Panc1 (cell line): ENCODE data around the gene NTN5. TPM values are rescaled to one million over a fixed set of nuclear protein-coding genes. Genes with fewer than 3 reads are reported as not detected.

ENCODE experiments used
- ATAC-seq: fragments of 200-7000 bp; cut with Tn5 transposase; 2 replicates; pipeline ENCODE4 v1.9.1; 2020; ENCODE audit warnings: mild to moderate bottlenecking, moderate library complexity
- BruUV-seq: library from RNA; stranded (reverse); fragments of 400-500 nt; replicated peaks from 2 replicates; lab custom pipeline; 2021; lab: Mats Ljungman, UMichigan
- CTCF ChIA-PET: fragments of 300-600 bp; sonication (Branson Sonifier 250); formaldehyde crosslinking; loops from one replicate; lab custom pipeline; 2022; ENCODE audit warnings: antibody characterized with exemption; lab: Charles Lee
- POLR2A ChIA-PET: fragments of 300-600 bp; sonication (Branson Sonifier 250); formaldehyde crosslinking; loops from one replicate; lab custom pipeline; 2022; ENCODE audit warnings: antibody characterized with exemption; lab: Charles Lee
- DNase-seq: peaks from one replicate; pipeline ENCODE4 v3.0.0-alpha.2; 2010; ENCODE audit warnings: low read depth, low spot score
- H3K27ac ChIP-seq: 2 replicates; pipeline ENCODE4 v1.5.1; 2011; ENCODE audit warnings: mild to moderate bottlenecking, low read length, inconsistent platforms
- H3K27me3 ChIP-seq: fragments of 200-500 bp; sonication (Bioruptor generic); 2 replicates; pipeline ENCODE4 v1.6.0; 2014; ENCODE audit warnings: low read length, inconsistent platforms; ENCODE audit not compliant: control insufficient read depth, insufficient read depth
- H3K36me3 ChIP-seq: fragments of 200-500 bp; sonication (Bioruptor generic); 2 replicates; pipeline ENCODE4 v1.5.1; 2014; ENCODE audit warnings: inconsistent platforms, mild to moderate bottlenecking, low read length, moderate library complexity; ENCODE audit not compliant: control insufficient read depth, insufficient read depth
- H3K4me1 ChIP-seq: 2 replicates; pipeline ENCODE4 v1.5.1; 2011; ENCODE audit warnings: inconsistent platforms, mild to moderate bottlenecking, low read length, moderate library complexity; ENCODE audit not compliant: control insufficient read depth, insufficient read depth
- H3K4me3 ChIP-seq, 2 experiments: 2 replicates each; pipeline ENCODE4 v1.5.1; 2011 to 2012; ENCODE audit warnings: low read depth in 2 of 2, low read length in 2 of 2, mild to moderate bottlenecking in 2 of 2, inconsistent platforms in 1 of 2, moderate library complexity in 1 of 2
- H3K9me3 ChIP-seq: fragments of 200-500 bp; sonication (Bioruptor generic); 2 replicates; pipeline ENCODE4 v1.5.1; 2014; ENCODE audit warnings: low read depth, mild to moderate bottlenecking, inconsistent platforms, low read length, moderate library complexity; ENCODE audit not compliant: control insufficient read depth, insufficient read depth
- POLR2AphosphoS5 ChIP-seq: IDR thresholded peaks from 2 replicates; pipeline ENCODE4 v1.6.1; 2012; ENCODE audit warnings: mild to moderate bottlenecking, low read depth, low read length, moderate library complexity
- SIN3A ChIP-seq: IDR thresholded peaks from 2 replicates; pipeline ENCODE4 v1.6.1; 2012; ENCODE audit warnings: low read depth, mild to moderate bottlenecking, low read length, moderate library complexity, borderline replicate concordance; ENCODE audit not compliant: insufficient read depth
- TCF7L2 ChIP-seq: IDR thresholded peaks from 2 replicates; pipeline ENCODE4 v1.6.1; 2011; ENCODE audit warnings: mild to moderate bottlenecking, low read depth, low read length, inconsistent platforms
- in situ Hi-C: cut with HindIII; loops from 2 replicates; pipeline ENCODE4 v1.10.0; 2016; ENCODE audit warnings: low sequenced_read_pairs, low pct_unique_long_range_greater_than_20kb
- intact Hi-C: fragments of 100-400 bp; cut with micrococcal nuclease; formaldehyde crosslinking; loops from one replicate; pipeline ENCODE4 v1.10.0; 2022; ENCODE audit not compliant: unreplicated experiment
- total RNA-seq: library from RNA; stranded (reverse); gene quantifications from one replicate; pipeline ENCODE4 v1.2.1, GENCODE V29; 2021; ENCODE audit not compliant: unreplicated experiment
- TF ChIP-seq, protein P1 (sequence below), 2 experiments: IDR thresholded peaks; 2 replicates each; pipeline ENCODE4 v1.6.1; 2011 to 2012; ENCODE audit warnings: low read depth in 2 of 2, control low read depth in 1 of 2, low read length in 1 of 2, mild to moderate bottlenecking in 1 of 2, moderate library complexity in 1 of 2; ENCODE audit not compliant: insufficient read depth in 1 of 2
- TF ChIP-seq, protein P2 (sequence below): fragments of 450-650 bp; IDR thresholded peaks from 2 replicates; pipeline ENCODE4 v1.5.1; 2017; ENCODE audit warnings: mild to moderate bottlenecking

The NTN5 gene
- total RNA-seq, 1 experiment from 2014 or later: 0.23 TPM

DNA sequence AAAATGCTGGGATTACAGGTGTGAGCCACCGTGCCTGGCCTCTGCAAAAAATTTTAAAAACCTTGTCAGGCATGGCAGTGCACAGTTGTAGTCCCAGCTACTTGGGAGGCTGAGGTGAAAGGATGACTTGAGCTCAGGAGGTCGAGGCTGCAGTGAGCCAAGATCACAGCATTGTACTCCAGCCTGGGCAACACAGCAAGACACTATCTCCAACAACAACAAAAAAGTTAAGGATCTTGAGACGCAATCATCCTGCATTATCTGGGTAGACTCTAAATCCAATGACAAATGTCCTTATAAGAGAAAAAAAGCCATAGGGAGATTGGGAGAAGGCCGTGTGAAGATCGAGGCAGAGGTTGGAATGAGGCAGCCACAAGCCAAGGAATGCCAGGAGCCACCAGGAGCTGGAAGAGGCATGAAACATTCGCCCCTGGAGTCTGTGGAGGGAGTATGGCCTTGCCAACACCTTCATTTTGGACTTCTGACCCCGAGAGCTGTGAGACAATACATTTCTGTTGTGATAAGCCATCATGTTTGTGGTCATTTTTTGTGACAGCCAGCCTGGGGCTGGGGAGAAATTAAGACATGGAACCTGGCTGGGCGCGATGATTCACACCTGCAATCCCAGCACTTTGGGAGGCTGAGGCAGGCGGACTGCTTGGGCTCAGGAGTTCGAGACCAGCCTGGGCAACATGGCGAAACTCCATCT, 21.7 kb downstream of the NTN5 start:
- no TSS peak for BruUV-seq
- Histone ChIP-seq H3K27me3 (no peaks in the 10 kb centered on the region), H3K36me3 (no peaks in the 10 kb centered on the region), H3K4me1 (peaks cover 2% of the 10 kb centered on the region; the same call in 1 of the 2 replicates), H3K27ac (no peak overlapping the region), H3K4me3 (no peak overlapping the region), H3K9me3 (no peaks in the 10 kb centered on the region)
- intact Hi-C loops: no loop called here
- DNase-seq (no peak), ATAC-seq (no peak)
- CTCF ChIA-PET: no interaction called here
- POLR2A ChIA-PET: interaction anchor here (0.6 kb wide), 1 partner anchor 120 kb away, joined by 5 read pairs; no protein-coding TSS in a partner anchor
- TF ChIP-seq SIN3A: no peak
- in situ Hi-C loops: no loop called here

DNA sequence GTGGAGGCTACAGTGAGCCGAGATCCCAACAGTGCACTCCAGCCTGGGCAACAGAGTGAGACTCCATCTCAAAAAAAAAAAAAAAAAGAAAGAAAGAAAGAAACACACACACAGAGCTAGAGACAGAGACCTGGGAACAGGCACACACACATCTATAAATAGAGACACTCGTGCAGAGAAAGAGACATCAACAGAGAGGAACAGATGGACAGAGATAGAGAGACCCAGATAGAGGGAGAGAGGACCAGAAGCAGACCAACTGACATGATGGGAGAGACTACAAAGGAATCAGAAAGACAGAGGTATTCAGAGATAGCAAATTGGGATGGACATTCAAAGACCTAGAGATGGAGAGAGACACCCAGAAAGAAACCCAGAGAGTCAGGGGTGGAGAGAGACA, 24.7 kb downstream of the NTN5 start:
- H3K4me3 ChIP-seq: no peak overlapping the region
- BruUV-seq: no TSS peak
- H3K4me1 ChIP-seq: peaks cover 2% of the 10 kb centered on the region; the same call in 1 of the 2 replicates
- intact Hi-C loops (no loop called here), in situ Hi-C loops (no loop called here)
- H3K27ac ChIP-seq: no peak overlapping the region
- no peaks in the 10 kb centered on the region for H3K36me3 ChIP-seq
- DNase-seq (no peak), ATAC-seq (no peak)
- no peaks in the 10 kb centered on the region for H3K27me3 ChIP-seq
- TF ChIP-seq SIN3A (no peak), POLR2AphosphoS5 (no peak), TCF7L2 (no peak)
- TF ChIP-seq, protein P1, sequence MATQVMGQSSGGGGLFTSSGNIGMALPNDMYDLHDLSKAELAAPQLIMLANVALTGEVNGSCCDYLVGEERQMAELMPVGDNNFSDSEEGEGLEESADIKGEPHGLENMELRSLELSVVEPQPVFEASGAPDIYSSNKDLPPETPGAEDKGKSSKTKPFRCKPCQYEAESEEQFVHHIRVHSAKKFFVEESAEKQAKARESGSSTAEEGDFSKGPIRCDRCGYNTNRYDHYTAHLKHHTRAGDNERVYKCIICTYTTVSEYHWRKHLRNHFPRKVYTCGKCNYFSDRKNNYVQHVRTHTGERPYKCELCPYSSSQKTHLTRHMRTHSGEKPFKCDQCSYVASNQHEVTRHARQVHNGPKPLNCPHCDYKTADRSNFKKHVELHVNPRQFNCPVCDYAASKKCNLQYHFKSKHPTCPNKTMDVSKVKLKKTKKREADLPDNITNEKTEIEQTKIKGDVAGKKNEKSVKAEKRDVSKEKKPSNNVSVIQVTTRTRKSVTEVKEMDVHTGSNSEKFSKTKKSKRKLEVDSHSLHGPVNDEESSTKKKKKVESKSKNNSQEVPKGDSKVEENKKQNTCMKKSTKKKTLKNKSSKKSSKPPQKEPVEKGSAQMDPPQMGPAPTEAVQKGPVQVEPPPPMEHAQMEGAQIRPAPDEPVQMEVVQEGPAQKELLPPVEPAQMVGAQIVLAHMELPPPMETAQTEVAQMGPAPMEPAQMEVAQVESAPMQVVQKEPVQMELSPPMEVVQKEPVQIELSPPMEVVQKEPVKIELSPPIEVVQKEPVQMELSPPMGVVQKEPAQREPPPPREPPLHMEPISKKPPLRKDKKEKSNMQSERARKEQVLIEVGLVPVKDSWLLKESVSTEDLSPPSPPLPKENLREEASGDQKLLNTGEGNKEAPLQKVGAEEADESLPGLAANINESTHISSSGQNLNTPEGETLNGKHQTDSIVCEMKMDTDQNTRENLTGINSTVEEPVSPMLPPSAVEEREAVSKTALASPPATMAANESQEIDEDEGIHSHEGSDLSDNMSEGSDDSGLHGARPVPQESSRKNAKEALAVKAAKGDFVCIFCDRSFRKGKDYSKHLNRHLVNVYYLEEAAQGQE (IDR thresholded peaks at IDR 0.05; ENCODE audit: insufficient read depth in 1 of 2, low read depth in 2 of 2, low read length in 1 of 2): no peak
- TF ChIP-seq, protein P2, sequence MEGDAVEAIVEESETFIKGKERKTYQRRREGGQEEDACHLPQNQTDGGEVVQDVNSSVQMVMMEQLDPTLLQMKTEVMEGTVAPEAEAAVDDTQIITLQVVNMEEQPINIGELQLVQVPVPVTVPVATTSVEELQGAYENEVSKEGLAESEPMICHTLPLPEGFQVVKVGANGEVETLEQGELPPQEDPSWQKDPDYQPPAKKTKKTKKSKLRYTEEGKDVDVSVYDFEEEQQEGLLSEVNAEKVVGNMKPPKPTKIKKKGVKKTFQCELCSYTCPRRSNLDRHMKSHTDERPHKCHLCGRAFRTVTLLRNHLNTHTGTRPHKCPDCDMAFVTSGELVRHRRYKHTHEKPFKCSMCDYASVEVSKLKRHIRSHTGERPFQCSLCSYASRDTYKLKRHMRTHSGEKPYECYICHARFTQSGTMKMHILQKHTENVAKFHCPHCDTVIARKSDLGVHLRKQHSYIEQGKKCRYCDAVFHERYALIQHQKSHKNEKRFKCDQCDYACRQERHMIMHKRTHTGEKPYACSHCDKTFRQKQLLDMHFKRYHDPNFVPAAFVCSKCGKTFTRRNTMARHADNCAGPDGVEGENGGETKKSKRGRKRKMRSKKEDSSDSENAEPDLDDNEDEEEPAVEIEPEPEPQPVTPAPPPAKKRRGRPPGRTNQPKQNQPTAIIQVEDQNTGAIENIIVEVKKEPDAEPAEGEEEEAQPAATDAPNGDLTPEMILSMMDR: no peak
- CTCF ChIA-PET: interaction anchor here (0.6 kb wide), 1 partner anchor 65 kb away, joined by 5 read pairs; no protein-coding TSS in a partner anchor
- POLR2A ChIA-PET: no interaction called here
- H3K9me3 ChIP-seq: no peaks in the 10 kb centered on the region

DNA sequence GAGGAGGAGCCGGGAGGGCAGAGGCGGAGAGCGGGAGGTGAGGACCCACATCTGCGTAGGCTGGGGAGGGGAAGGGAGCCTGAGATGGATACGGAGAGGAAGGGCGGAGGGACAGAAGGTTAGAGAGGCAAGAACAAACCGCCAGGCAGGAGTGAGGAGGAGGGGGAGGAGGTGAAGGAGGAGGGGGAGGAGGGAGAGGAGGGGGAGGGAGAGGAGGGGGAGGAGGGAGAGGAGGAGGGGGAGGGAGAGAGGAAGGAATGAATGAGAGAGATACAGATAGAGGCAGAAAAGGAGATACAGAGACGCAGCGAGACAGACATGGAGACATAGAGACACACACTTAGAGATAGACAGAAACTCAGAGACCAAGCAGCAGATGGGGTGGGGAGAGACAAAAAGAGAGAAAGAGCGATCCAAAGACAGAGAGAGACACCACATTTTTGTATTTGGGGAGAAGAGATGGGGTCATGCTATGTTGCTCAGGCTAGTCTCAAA, 26.0 kb downstream of the NTN5 start:
- in situ Hi-C loops: no loop called here
- CTCF ChIA-PET: no interaction called here
- peak overlapping the region; percentile 53 to 69 for H3K4me3 ChIP-seq
- H3K27me3 ChIP-seq: no peaks in the 10 kb centered on the region
- BruUV-seq: no TSS peak
- intact Hi-C loops: no loop called here
- DNase-seq: no peak
- no peak for ATAC-seq
- TF ChIP-seq TCF7L2 (no peak), SIN3A (no peak), POLR2AphosphoS5 (no peak)
- TF ChIP-seq, protein P1 (IDR thresholded peaks at IDR 0.05; ENCODE audit: insufficient read depth in 1 of 2, low read depth in 2 of 2, low read length in 1 of 2): no peak
- TF ChIP-seq, protein P2: no peak
- H3K27ac ChIP-seq: peak overlapping the region; percentile 21
- H3K9me3 ChIP-seq: no peaks in the 10 kb centered on the region
- no peaks in the 10 kb centered on the region for H3K36me3 ChIP-seq
- POLR2A ChIA-PET: interaction anchor here (0.6 kb wide), 1 partner anchor 15 kb away, joined by 3 read pairs; no protein-coding TSS in a partner anchor
- H3K4me1 ChIP-seq: peaks cover 2% of the 10 kb centered on the region; the same call in 1 of the 2 replicates
